OCI-LY1 (cell line): ENCODE results near the gene MTF1.

Experiments
- H2AFZ ChIP-seq: fragments of 200-600 bp; sonication (generic), shearing (Covaris generic); 2 replicates; pipeline ENCODE4 v1.6.0; 2014; ENCODE audit warnings: antibody characterized with exemption, mild to moderate bottlenecking, low read length
- H3F3A ChIP-seq: fragments of 200-600 bp; sonication (generic), shearing (Covaris generic); 2 replicates; pipeline ENCODE4 v1.6.0; 2014; ENCODE audit warnings: mild to moderate bottlenecking, antibody characterized with exemption, low read length, moderate library complexity; ENCODE audit not compliant: insufficient read depth
- H3K27ac ChIP-seq: fragments of 200-600 bp; sonication (generic); 2 replicates; pipeline ENCODE4 v1.5.1; 2014; ENCODE audit warnings: low read length, mixed run types, mild to moderate bottlenecking, low read depth; ENCODE audit not compliant: poor library complexity, severe bottlenecking
- H3K27me3 ChIP-seq: fragments of 200-600 bp; sonication (generic); 2 replicates; pipeline ENCODE4 v1.6.0; 2014; ENCODE audit warnings: antibody characterized with exemption, mild to moderate bottlenecking, low read length, moderate library complexity; ENCODE audit not compliant: insufficient read depth
- H3K36me3 ChIP-seq: fragments of 200-600 bp; sonication (generic); 2 replicates; pipeline ENCODE4 v1.6.1; 2014; ENCODE audit warnings: mild to moderate bottlenecking, antibody characterized with exemption, low read length, moderate library complexity, mixed read lengths; ENCODE audit not compliant: insufficient read depth
- H3K4me1 ChIP-seq: fragments of 200-600 bp; sonication (generic); 2 replicates; pipeline ENCODE4 v1.5.1; 2014; ENCODE audit warnings: mild to moderate bottlenecking, low read length, moderate library complexity; ENCODE audit not compliant: insufficient read depth, severe bottlenecking
- H3K4me2 ChIP-seq: fragments of 200-600 bp; sonication (generic), shearing (Covaris generic); 2 replicates; pipeline ENCODE4 v1.6.1; 2014; ENCODE audit warnings: low read length
- H3K4me3 ChIP-seq: fragments of 200-600 bp; sonication (generic); 2 replicates; pipeline ENCODE4 v1.5.1; 2014; ENCODE audit warnings: low read length, low read depth, mild to moderate bottlenecking, mixed read lengths; ENCODE audit not compliant: poor library complexity, severe bottlenecking
- H3K79me2 ChIP-seq: fragments of 200-600 bp; shearing (Covaris generic); 2 replicates; pipeline ENCODE4 v1.6.1; 2016; ENCODE audit warnings: mixed run types, low read length, mixed read lengths; ENCODE audit not compliant: insufficient read depth
- H3K9ac ChIP-seq: fragments of 200-600 bp; sonication (generic), shearing (Covaris generic); 2 replicates; pipeline ENCODE4 v1.6.1; 2014; ENCODE audit warnings: mild to moderate bottlenecking, low read length, mixed read lengths
- H3K9me2 ChIP-seq: fragments of 200-600 bp; sonication (generic), shearing (Covaris generic); 2 replicates; pipeline ENCODE4 v1.6.1; 2014; ENCODE audit warnings: low read depth, mild to moderate bottlenecking, low read length, mixed read lengths
- H3K9me3 ChIP-seq: fragments of 200-600 bp; shearing (Covaris generic); 2 replicates; pipeline ENCODE4 v1.6.1; 2014; ENCODE audit warnings: low read length, mixed read lengths
- H4K20me1 ChIP-seq: fragments of 200-600 bp; sonication (generic), shearing (Covaris generic); 2 replicates; pipeline ENCODE4 v1.6.0; 2016; ENCODE audit warnings: mild to moderate bottlenecking, low read length; ENCODE audit not compliant: insufficient read depth
- CTCF ChIP-seq: fragments of 200-600 bp; sonication (generic), shearing (Covaris generic); IDR thresholded peaks from 2 replicates; pipeline ENCODE4 v1.5.1; 2017; ENCODE audit warnings: mild to moderate bottlenecking, antibody characterized with exemption, low read length, moderate library complexity, mixed read lengths
- EZH2 ChIP-seq: fragments of 200-600 bp; sonication (generic), shearing (Covaris generic); IDR thresholded peaks from 2 replicates; pipeline ENCODE4 v1.8.0; 2017; ENCODE audit warnings: borderline replicate concordance, mixed run types, mild to moderate bottlenecking, antibody characterized with exemption, low read length, moderate library complexity, mixed read lengths

Gene MTF1

DNA sequence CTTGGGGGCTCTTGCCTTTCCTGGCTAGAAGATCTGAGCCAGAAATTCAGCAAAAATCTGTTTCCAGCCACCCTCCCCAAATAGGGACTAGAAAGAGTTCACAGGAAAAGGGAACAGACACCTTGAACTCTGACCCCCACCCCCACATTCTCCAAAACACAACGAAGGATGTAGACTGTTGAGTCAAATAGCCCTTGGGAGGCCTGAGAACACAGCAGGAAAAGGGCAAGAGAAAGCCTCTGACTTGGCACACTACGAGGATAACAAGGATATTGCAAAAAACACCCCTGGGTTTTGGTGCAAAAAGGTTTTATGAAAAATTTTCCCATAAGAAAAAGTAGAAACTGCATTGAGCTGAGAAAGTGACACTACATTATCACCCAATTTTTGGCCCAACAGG, 49.5 kb downstream of the MTF1 start:
- Histone ChIP-seq H3F3A (no peaks in the 10 kb centered on the region), H3K27ac (no peak overlapping the region), H3K9ac (no peak overlapping the region), H3K9me2 (no peaks in the 10 kb centered on the region), H4K20me1 (no peaks in the 10 kb centered on the region), H3K27me3 (no peaks in the 10 kb centered on the region), H3K4me1 (peaks cover 18% of the 10 kb centered on the region), H3K9me3 (no peaks in the 10 kb centered on the region), H3K36me3 (peaks cover 29% of the 10 kb centered on the region), H3K4me2 (no peak overlapping the region), H3K4me3 (no peak overlapping the region), H3K79me2 (peaks cover 9% of the 10 kb centered on the region), H2AFZ (no peak overlapping the region)
- TF ChIP-seq EZH2 (no peak), CTCF (no peak)

GRCh38 chr1:37808369-37809319, 50.7 kb downstream of the MTF1 start:
- no peaks in the 10 kb centered on the region for H3K9me3 ChIP-seq
- no peaks in the 10 kb centered on the region for H4K20me1 ChIP-seq
- no peak overlapping the region for H2AFZ ChIP-seq
- TF ChIP-seq EZH2 (no peak), CTCF (no peak)
- H3K4me1 ChIP-seq = peaks cover 18% of the 10 kb centered on the region
- peaks cover 34% of the 10 kb centered on the region for H3K36me3 ChIP-seq
- H3K4me3 ChIP-seq = peak overlapping the region; percentile 69
- H3K9ac ChIP-seq = peak overlapping the region; percentile 67
- H3K27ac ChIP-seq = no peak overlapping the region
- no peaks in the 10 kb centered on the region for H3K9me2 ChIP-seq
- no peaks in the 10 kb centered on the region for H3K27me3 ChIP-seq
- H3K4me2 ChIP-seq = peak overlapping the region; percentile 63
- peaks cover 9% of the 10 kb centered on the region for H3K79me2 ChIP-seq
- H3F3A ChIP-seq = no peaks in the 10 kb centered on the region

DNA sequence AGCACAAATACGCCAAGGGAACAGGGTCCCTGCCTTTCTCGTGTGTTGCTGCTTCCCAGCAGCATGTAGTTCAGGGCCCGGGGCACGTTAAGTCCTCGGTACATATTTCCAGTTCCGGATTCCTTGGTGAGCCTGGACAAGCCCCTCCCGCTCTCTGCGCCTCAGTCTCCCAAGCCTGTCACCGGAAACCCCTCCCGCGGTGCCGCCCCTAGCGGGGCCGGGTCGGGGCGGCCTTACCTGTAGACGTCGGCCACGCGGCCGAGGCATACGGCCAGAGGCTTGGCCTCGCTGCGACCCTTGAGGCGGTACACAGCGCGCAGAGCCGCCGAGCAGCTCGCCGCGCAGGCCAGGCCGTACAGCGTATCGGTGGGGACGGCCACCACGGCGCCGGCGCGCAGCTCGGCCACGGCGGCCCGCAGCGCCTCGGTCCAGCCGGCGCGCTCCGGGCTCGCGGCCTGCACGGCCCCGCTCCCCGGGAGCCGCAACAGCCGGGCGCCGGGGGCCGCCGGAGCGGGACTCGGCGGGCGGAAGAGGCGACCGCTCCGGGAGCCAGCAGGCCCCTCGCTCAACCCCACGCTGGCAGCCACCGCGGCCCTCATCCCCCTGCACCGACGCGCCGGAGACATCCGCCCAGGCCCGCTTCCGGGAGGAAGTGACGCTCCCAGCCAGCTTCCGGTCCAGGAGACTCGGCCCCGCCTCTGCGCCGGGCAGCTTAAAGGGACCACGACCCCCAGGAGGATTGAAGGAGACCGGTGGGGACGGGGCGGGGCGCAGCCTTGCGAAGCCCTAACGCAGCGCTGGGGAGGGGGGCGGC, 51.6 kb downstream of the MTF1 start, which contains the start of the genes C1orf122 and YRDC:
Gene C1orf122, plus strand, starts transcription at position 236 of the 814 bp plus-strand sequence. CDS start 615 bp downstream, outside the sequence.
Gene YRDC, minus strand, starts transcription at position 654 of the 814 bp plus-strand sequence. Its CDS starts 28 bp downstream, at position 626.
- H3K9me2 ChIP-seq = no peaks in the 10 kb centered on the region
- no peak for TF ChIP-seq CTCF
- TF ChIP-seq EZH2 = no peak
- peaks cover 42% of the 10 kb centered on the region for H3K36me3 ChIP-seq
- H3F3A ChIP-seq = no peaks in the 10 kb centered on the region
- H3K27ac ChIP-seq = no peak within 1 kb of the TSS
- peaks cover 9% of the 10 kb centered on the region for H3K79me2 ChIP-seq
- H3K4me3 ChIP-seq = peak within 1 kb of the TSS; percentile 69
- H3K9me3 ChIP-seq = no peaks in the 10 kb centered on the region
- no peaks in the 10 kb centered on the region for H3K27me3 ChIP-seq
- no peak within 1 kb of the TSS for H2AFZ ChIP-seq
- H3K4me2 ChIP-seq = peak within 1 kb of the TSS; percentile 63
- no peaks in the 10 kb centered on the region for H4K20me1 ChIP-seq
- peaks cover 18% of the 10 kb centered on the region for H3K4me1 ChIP-seq
- peak within 1 kb of the TSS; percentile 67 for H3K9ac ChIP-seq
